DMS 273 (cell line): ENCODE data around the gene MBTPS1.

Experiments used
- DNase-seq: peaks from one replicate; lab custom pipeline; 2025; ENCODE audit not compliant: unreplicated experiment; lab: John Stamatoyannopoulos, UW

MBTPS1 gene

GRCh38 chr16:84080378-84080777, 36.4 kb downstream of the MBTPS1 start:
- no peak for DNase-seq

DNA sequence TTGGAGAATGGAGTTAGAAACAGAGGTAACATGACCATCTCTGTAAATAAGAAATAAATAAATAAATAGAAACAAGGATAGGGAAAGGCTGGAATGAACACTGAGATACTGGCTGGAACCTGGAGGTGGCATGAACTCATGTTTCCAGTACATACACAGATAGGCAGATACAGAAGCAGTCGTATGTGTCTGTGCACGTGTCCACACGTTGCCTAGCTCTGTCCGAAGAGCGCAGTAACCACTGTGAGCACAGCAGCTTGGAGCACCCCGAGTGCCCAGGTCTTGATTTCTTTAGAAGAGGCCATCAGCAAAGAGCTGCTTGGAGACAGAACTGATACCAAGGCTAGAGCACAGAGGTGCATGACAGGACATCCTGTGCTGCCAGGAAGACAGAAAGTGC, 37.1 kb downstream of the MBTPS1 start:
- no peak for DNase-seq

GRCh38 chr16:84075376-84075775, 41.4 kb downstream of the MBTPS1 start:
- DNase-seq, result no peak

DNA sequence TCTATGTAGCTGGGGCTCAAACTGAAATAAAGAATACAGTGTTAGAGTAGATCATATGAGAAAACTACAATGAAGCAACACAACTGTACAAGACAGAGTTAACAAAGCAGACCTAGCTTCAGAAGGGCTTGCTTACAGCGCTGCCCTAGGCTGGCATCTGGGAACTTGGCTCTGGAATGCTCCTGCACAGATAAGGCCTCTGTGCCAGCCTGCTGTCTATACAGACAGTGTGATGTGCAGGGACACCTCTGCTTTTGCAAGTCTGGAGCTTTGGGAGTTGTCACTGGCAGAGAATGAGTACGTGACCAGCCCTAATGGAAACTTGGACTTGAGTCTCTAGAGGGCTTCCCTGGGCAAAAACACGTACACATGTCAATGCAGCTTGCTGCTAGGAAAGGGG, 42.0 kb downstream of the MBTPS1 start:
- no peak for DNase-seq

DNA sequence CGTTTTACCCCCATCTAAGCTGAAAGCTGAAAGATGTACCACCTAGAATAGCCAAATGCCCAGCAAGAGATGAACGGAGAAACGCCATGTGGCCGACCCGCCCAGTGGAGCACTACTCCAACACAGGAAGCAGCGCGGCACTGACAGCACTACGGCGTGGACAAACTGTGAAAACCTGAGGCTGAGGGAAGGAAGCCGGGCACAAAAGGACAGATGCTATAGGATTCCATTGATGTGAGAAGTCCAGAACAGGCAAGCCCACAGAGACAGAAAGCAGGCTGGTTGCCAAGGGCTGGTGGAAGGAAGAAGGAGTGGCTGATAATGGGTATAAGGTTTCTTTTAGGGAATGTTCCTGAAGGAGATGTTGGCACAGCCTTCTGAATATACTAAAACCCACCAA, 44.7 kb downstream of the MBTPS1 start:
- DNase-seq, result peak; percentile 30

DNA sequence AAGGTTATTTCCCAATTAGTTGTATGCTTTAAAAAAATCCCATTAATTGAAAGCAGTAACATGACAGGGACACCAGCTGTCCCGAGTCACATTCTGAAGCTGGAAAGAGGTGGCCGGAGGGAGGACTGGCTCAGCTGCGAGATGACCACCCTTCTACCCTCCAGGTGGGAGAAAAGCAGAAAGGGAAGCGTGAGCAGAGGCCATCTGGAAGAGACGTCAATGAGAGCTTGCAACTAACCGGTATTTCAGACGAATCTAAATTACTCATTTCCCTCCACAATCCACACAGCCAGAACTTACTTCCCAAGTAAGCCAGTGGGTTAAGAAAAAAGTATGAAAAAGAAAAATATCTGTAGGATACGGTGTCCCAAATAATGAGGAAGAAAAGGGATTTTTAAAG, 45.6 kb downstream of the MBTPS1 start:
- DNase-seq, result no peak

DNA sequence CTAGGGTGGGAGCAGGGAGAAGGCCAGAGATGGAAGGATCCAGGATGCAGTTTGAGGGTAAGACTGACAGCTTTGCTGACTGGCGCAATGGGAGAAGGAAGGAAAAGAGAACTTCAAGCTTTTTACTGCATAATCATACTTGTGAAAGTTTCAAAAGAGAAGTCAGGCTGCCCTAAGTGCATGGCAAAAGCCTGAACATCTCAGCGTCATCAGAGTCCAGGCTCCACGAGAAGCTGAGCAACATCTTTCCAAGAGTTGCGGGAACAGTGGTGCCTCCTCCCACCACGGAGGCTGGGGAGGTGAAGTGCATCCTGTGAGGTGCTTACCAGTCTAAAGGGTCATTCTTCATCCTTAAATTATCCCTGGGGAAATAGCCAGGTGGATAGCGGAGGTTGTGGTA, 47.2 kb downstream of the MBTPS1 start:
- DNase-seq, result no peak

DNA sequence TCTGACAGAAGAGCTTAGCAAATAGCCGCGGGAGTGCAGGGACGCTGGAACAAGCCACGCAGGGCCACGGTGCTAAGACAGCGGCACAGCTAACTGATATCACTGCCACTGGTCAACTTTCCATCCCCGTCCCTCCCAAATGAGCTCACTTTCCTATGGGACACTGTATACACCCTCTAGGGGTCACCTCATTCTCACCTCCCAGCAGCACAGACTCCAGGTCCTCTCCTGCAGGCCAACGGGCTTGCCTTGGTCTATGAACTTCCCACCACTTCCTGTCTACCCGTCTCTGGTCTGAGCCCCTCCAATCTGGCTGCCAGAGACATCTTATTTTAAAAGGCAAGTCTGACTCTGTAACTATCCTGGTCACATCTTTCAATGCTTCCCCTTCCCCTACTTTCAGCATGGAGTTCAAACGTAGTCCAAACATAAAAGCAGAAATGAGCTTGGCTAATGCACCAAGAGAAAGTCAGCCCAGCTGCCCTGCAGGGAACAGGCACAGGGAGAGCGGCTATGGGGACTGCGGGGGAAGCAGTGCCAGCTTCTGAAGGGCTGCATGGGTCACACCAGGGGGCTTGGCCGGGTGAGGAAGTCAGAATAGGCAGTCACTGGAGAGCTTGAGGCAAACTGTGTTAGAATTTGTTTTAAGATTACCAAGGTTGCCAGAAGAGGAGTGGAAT, 47.8 kb downstream of the MBTPS1 start:
- no peak for DNase-seq

DNA sequence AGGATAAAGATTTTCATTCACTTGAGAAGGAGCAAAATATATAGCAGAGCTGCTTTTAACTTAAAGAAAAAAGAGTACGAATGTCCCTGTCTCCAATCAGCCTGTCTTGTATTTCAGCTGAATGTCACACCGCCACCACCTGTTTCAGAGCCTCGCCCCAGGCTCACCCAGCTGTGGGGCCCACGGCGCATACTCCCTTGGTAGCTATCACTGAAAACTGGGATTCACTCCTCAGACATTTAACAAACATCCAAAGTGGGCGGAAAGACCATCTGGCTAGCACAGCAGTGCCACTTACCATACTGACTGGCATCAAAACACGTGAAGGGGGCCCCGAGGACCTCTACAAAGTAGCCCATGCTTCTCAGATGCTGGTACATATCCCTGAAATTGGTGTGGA, 48.7 kb downstream of the MBTPS1 start:
- peak; percentile 13 for DNase-seq

DNA sequence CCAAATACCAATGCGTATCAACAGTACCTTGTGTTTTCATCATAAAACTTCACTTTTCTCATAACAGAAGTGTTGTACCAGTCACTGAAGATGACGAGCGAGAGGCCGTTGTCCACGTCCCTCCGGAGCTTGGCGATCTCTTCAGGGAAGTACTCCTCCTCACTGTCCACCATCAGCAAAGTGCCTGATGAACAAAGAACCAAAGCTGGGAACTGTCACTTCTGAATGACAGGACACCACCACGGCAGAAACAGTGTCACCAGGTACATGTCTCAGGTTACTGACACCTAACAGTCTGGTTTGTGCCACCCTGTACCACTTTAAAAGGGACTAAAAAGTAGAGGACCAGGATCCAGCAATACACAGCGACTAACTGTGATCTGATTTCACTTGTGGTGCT, 49.1 kb downstream of the MBTPS1 start:
- no peak for DNase-seq

DNA sequence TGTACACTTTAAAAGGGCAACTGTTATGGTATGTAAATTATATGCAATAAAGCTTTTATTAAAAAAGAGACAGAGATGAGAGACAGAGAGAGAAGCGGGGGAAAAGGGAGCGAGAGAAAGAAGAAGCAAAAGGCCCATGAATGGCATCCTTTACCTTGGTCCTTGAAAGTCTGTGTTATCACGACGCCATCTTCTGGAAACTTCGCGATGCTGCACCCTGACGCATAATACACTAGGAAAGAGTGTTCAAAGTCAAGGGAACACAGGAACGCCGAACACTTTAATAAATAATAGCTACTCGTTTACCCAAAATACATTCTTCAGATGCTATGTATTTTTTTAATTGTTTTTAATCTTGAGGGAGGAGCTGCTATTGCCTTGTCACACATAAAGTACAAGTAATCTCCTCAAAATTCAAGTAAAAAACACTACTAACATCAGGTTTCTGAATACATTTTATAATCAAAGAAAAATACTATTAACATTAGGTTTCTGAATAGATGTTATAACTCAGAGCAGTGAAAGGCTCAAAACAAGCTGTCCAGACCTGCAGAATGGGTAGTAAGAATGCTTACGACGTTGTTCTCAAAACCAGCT, 51.1 kb downstream of the MBTPS1 start:
- peak; percentile 81 for DNase-seq

- DNase-seq, result no peak
Observed at GRCh38 chr16:84063980-84064379, 52.8 kb downstream of the MBTPS1 start.

DNA sequence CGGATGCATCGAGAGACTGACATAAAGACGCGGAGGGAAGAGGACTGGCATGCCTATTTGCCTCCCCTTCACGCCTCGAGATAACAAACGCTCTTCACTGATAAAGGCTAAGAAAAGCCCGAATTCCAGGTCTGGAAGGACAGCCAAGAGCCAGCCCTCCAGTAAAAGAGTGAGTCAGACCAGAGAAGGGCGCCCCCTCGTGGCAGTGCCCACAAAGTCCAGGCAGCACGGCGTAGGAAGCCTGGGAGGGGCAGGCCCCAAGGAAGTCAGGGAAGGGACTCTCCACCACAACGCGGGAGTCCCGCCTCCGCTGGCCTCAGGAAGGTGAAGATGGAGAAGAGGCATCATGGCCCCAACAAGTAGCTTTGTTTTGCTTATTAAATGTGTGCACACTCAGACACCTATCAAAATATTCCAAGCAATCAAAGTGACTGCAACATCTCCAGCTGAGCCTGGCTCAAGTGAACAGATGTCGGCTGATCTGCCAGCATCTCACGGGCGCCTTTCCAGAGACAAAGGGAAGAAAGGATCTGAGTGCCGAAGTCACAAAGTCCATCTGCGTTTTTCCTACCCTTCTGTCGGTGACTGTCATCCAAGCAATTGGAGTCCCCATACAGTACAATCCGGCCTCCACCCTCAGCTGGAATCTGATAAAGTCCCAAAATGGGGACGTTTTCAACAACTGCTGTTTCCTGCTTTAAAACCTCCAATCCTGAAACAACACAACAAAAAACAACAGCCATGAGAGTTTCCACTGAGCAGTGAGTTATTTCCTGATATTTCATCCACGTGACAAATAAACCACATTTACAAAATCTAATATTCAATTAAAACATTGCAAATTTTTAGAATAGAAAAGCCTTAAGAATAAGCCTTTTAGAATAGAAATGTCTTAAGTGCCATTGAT, 53.8 kb downstream of the MBTPS1 start:
- DNase-seq, result peak; percentile 92

DNA sequence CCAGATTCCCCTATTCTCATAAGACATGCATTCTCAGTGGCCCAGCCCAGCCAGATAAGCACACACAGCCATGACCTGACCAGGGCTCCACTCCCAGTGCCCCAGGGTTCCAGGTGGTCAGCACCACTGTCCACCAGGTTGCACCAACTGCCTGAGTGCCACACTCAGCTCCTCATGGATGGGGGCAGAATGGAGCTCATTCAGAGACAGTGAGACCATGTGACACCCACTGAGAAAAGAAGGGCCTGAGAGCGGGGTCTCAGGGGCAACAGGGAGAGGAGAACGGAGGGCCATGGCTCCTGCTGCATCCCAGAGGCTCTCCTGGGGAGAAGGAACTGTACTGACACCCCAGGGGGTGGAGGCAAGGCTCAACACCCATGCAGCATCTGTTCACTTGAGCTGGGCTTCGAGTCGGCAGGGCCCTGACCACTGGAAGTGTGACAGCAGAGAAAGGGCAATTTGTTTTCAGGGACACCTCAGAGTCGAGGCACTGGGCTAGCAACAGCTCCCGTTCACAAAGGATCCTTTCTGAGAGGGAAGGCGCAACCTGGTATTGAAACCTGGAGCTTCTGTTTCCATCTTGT, 55.4 kb downstream of the MBTPS1 start:
- DNase-seq, result no peak

DNA sequence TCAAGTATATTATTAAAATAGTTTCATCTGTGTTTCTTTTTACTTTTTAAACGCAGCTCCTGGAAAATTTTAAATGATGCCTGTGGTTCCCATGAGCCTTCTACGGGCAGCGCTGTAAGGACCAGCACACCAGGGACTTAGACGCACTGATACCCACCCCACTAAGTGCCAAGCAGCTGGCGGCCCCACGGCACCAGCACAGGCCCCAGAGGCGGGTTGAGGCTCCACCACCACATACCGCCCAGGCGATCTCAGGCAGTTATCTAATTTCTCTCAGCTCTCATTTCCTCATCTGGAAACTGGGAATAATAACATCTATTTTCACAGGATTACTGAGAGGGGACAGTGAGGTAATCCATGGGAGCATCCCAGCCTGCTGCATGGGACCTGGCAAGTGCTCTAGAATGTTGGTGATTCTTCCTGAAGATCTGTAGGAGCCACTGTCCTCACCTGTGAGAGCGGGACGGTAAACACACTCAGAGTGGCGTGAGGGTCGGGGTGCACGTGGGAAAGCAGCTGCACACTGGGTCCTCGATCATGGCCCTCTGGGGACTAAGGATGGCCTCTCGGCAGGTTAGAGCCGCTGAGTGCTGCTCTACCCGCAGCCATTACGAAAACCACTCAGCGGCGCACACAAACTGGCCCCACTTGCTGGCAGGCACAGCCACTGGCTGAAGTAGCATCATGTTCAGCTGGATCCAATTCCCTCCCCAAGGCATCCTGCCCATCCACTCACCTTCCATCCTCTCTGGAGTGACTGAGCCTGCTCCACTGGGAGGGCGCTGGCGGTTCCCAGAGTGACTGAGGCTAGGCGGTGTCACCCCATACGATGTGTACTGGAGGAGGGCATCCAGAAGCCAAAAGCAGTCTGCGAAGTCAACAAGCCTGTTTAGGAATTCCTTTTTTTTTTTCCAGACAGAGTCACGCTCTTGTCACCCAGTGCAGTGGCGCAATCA, 56.5 kb downstream of the MBTPS1 start:
- DNase-seq, result no peak

- DNase-seq, result no peak
Observed at GRCh38 chr16:84059111-84059510, 57.6 kb downstream of the MBTPS1 start.

GRCh38 chr16:84058664-84059063, 58.1 kb downstream of the MBTPS1 start:
- DNase-seq, result no peak

GRCh38 chr16:84058211-84058610, 58.5 kb downstream of the MBTPS1 start:
- DNase-seq, result no peak

DNA sequence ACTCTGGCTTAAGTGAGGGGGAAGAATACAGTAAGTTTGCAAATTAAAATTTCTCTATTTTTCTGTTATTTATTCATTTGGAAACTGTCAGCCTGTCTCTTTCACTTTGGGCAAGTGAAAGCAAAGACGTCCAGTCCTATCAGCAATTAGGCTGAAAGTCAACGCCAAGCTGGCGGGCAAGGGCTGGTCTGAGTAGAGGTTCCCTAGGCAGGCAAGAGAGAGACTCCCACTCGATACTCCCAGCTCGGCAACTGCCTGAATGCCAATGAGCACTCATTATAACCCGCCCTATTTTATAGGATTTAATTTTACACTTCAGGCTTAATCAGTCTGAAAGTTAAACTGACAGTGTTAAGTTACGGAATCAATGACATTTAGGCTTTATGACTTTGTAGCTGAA, 59.8 kb downstream of the MBTPS1 start:
- DNase-seq, result no peak

DNA sequence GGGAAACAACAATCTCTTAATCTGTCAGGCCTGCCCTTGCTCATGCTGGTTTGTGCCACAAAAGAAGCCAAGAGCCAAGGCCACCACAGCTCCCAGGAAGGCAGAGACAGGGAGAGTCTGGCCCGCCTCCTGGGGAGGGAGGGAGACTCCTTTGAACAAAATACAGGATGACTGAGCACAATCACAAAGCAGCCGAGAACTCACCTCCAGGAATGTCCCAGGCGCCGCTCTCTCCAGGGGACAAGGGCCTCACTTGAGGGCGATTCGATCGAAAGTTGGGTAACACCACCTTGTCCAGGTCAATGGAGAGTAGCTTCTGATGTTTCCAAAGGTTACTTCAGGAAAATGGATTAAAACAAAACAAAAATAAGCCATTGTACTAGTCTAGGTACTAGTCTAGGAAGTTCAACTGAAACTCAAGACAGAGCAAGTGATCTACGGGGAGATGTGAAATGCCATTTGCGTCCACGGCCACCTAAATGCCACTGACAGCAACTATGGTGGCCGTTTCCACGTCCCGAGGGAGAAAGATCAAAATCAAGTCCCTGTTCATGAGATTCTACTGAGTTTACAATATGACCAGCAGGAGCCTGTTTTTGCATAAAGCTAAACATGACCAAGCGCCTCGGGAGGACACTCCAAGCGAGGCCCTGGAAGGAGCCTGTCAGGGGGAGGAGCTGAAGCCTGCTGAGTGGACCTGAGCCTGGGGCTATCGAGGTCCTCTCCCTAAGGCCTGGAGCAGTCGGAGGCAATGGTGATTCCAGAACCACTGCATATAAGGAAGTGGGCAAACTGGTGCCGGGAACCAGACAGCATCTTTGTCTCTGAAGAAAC, 60.7 kb downstream of the MBTPS1 start:
- peak; percentile 41 for DNase-seq
